Ovary (tissue), 3 donors: ENCODE measurements around the gene PAK1.

Experiments
- CTCF ChIP-seq, 3 donors: fragments of 450-650 bp in 2 of 3; fragments of 200-600 bp in 1 of 3; IDR thresholded peaks; one replicate each; pipeline versions ENCODE4 v1.5.1 to v1.8.0; 2016 to 2022; ENCODE audit warnings: antibody characterized with exemption in 3 of 3, mild to moderate bottlenecking in 1 of 3
- EP300 ChIP-seq: sonication (generic); formaldehyde crosslinking; IDR thresholded peaks from one replicate; pipeline ENCODE4 v1.6.1; 2017; ENCODE audit warnings: antibody characterized with exemption
- POLR2A ChIP-seq: fragments of 450-650 bp; IDR thresholded peaks from one replicate; pipeline ENCODE4 v1.6.1; 2017; ENCODE audit warnings: antibody characterized with exemption, mild to moderate bottlenecking, moderate library complexity
- donor health status: DM: no; HTN: no; CAD: no.

GRCh38 chr11:77318600-77318999, 155.3 kb downstream of the PAK1 start:
- TF ChIP-seq CTCF (IDR thresholded peaks at IDR 0.05) (no peak), EP300 (no peak), POLR2A (no peak)
